Endothelial cell of umbilical vein (primary cell): ENCODE measurements around the gene CPD. TPM values are rescaled to one million over a fixed set of nuclear protein-coding genes. Genes with fewer than 3 reads are reported as not detected.

Experiments
- BruUV-seq: library from RNA; stranded (reverse); fragments of 400-500 nt; replicated peaks from 2 replicates; lab custom pipeline; 2021; lab: Mats Ljungman, UMichigan
- CTCF ChIA-PET: fragments of 300-600, 350-600 bp; sonication (Branson Sonifier 250); formaldehyde crosslinking; loops from one replicate; lab custom pipeline; 2021; ENCODE audit warnings: antibody characterized with exemption, inconsistent platforms; lab: Charles Lee
- POLR2A ChIA-PET: fragments of 300-600, 350-600 bp; sonication (Branson Sonifier 250); formaldehyde crosslinking; loops from one replicate; lab custom pipeline; 2021; ENCODE audit warnings: antibody characterized with exemption, inconsistent platforms; lab: Charles Lee
- DNase-seq: peaks from one replicate; pipeline ENCODE4 v3.0.0-alpha.2; 2011; ENCODE audit warnings: low read depth, low spot score
- FAIRE-seq: peaks from 2 replicates; lab custom pipeline; 2011; peaks lifted over from hg19 to GRCh38; lab: Jason Lieb, UNC
- H2AFZ ChIP-seq: 2 replicates; pipeline ENCODE4 v1.6.0; 2012; ENCODE audit warnings: low read depth, low read length, control low read depth, inconsistent platforms
- H3K27ac ChIP-seq: 2 replicates; pipeline ENCODE4 v1.5.1; 2011; ENCODE audit warnings: low read depth, mild to moderate bottlenecking, control low read depth, low read length, moderate library complexity; ENCODE audit not compliant: insufficient read depth
- H3K27me3 ChIP-seq, 2 experiments: 2 replicates each; pipeline versions ENCODE4 v1.6.0 to v1.6.1; 2011; ENCODE audit warnings: low read length in 2 of 2, mixed read lengths in 1 of 2; ENCODE audit not compliant: control insufficient read depth in 2 of 2, insufficient read depth in 2 of 2
- H3K36me3 ChIP-seq, 2 experiments: 2 replicates in 1 of 2; 3 replicates in 1 of 2; pipeline ENCODE4 v1.5.1; 2011; ENCODE audit warnings: low read length in 2 of 2, mild to moderate bottlenecking in 1 of 2, moderate library complexity in 1 of 2; ENCODE audit not compliant: control insufficient read depth in 2 of 2, insufficient read depth in 2 of 2; ENCODE audit errors: extremely low read depth in 1 of 2
- H3K4me1 ChIP-seq: 3 replicates; pipeline ENCODE4 v1.5.1; 2011; ENCODE audit warnings: mild to moderate bottlenecking, low read length; ENCODE audit not compliant: control insufficient read depth, insufficient read depth; ENCODE audit errors: extremely low read depth
- H3K4me2 ChIP-seq: 2 replicates; pipeline ENCODE4 v1.6.1; 2011; ENCODE audit warnings: low read length, control low read depth, mixed read lengths; ENCODE audit not compliant: insufficient read depth
- H3K4me3 ChIP-seq, 3 experiments: fragments of 200-600 bp in 1 of 3; sonication (generic), shearing (Covaris generic) in 1 of 3; replicated peaks in 1 of 3; 2 replicates each; pipeline ENCODE4 v1.5.1; 2011 to 2016; ENCODE audit warnings: control low read depth in 3 of 3, low read length in 3 of 3, mild to moderate bottlenecking in 2 of 3, inconsistent platforms in 1 of 3, low read depth in 1 of 3, moderate library complexity in 1 of 3; ENCODE audit not compliant: insufficient read depth in 1 of 3
- H3K79me2 ChIP-seq: 2 replicates; pipeline ENCODE4 v1.6.0; 2012; ENCODE audit warnings: low read length, inconsistent platforms; ENCODE audit not compliant: control insufficient read depth, insufficient read depth
- H3K9ac ChIP-seq: replicated peaks from 2 replicates; pipeline ENCODE3; 2011; ENCODE audit warnings: low read length, control low read depth; ENCODE audit not compliant: insufficient read depth; ENCODE audit errors: extremely low read depth
- H3K9me1 ChIP-seq: replicated peaks from 3 replicates; pipeline ENCODE4 v1.6.0; 2011; ENCODE audit warnings: mild to moderate bottlenecking, low read length; ENCODE audit not compliant: control insufficient read depth, insufficient read depth; ENCODE audit errors: extremely low read depth
- H3K9me3 ChIP-seq: replicated peaks from 2 replicates; pipeline ENCODE4 v1.5.1; 2012; ENCODE audit warnings: low read length, inconsistent platforms; ENCODE audit not compliant: control insufficient read depth, insufficient read depth
- H4K20me1 ChIP-seq: replicated peaks from 2 replicates; pipeline ENCODE3; 2011; ENCODE audit warnings: mild to moderate bottlenecking, low read length; ENCODE audit not compliant: control insufficient read depth, insufficient read depth; ENCODE audit errors: extremely low read depth
- CTCF ChIP-seq, 2 donors: IDR thresholded peaks; 1 replicate in 1 of 2; 2 replicates in 1 of 2; pipeline ENCODE4 v1.5.1; 2011; ENCODE audit warnings: low read length in 2 of 2, mild to moderate bottlenecking in 2 of 2, moderate library complexity in 2 of 2, control low read depth in 1 of 2, inconsistent platforms in 1 of 2, low read depth in 1 of 2; ENCODE audit not compliant: insufficient read depth in 1 of 2; ENCODE audit errors: extremely low read depth in 1 of 2
- EZH2 ChIP-seq: IDR thresholded peaks from 2 replicates; pipeline ENCODE4 v1.6.1; 2012; ENCODE audit warnings: borderline replicate concordance, low read depth, mild to moderate bottlenecking, moderate library complexity, low read length, inconsistent platforms; ENCODE audit not compliant: severe bottlenecking
- FOS ChIP-seq: IDR thresholded peaks from 2 replicates; pipeline ENCODE4 v1.6.1; 2011; ENCODE audit warnings: mild to moderate bottlenecking, low read length, moderate library complexity, borderline replicate concordance; ENCODE audit not compliant: insufficient read depth
- GATA2 ChIP-seq: IDR thresholded peaks from 2 replicates; pipeline ENCODE4 v1.7.0; 2011; ENCODE audit warnings: low read depth, mild to moderate bottlenecking, moderate library complexity, mixed read lengths, low read length; ENCODE audit not compliant: insufficient read length, insufficient read depth
- JUN ChIP-seq: IDR thresholded peaks from 2 replicates; pipeline ENCODE4 v1.6.1; 2011; ENCODE audit warnings: borderline replicate concordance, low read depth; ENCODE audit not compliant: insufficient read length, insufficient read depth
- MAX ChIP-seq: IDR thresholded peaks from 2 replicates; pipeline ENCODE4 v1.6.1; 2011; ENCODE audit not compliant: insufficient read depth, insufficient read length
- MYC ChIP-seq: IDR thresholded peaks from one replicate; pipeline ENCODE4 v1.6.1; 2011; ENCODE audit warnings: mild to moderate bottlenecking, low read depth, low read length
- POLR2A ChIP-seq: IDR thresholded peaks from 2 replicates; pipeline ENCODE4 v1.6.1; 2012; ENCODE audit warnings: low read depth, mild to moderate bottlenecking, control low read depth, low read length
- POLR2AphosphoS5 ChIP-seq: IDR thresholded peaks from 2 replicates; pipeline ENCODE4 v1.6.1; 2012; ENCODE audit warnings: low read depth, mild to moderate bottlenecking, control low read depth, low read length, moderate library complexity; ENCODE audit not compliant: insufficient read depth
- dilution Hi-C: fragments of 300-500 bp; cut with MboI; formaldehyde crosslinking; loops from one replicate; pipeline ENCODE4 v1.15.0; 2019; ENCODE audit warnings: low sequenced_read_pairs; ENCODE audit not compliant: extremely low pct_ligation_motif_present
- intact Hi-C: fragments of 100-400 bp; cut with micrococcal nuclease; formaldehyde crosslinking; loops from one replicate; pipeline ENCODE4 v1.10.0; 2022
- polyA plus RNA-seq, 4 experiments: library from polyadenylated mRNA; depleted of rRNA in 3 of 4; stranded (reverse) in 3 of 4; unstranded in 1 of 4; fragments of >200 nt; gene quantifications; 2 replicates each; pipeline versions ENCODE4 v1.2.1 to v1.2.3, GENCODE V29; 2011 to 2012; ENCODE audit warnings: missing spikeins in 1 of 4
- total RNA-seq: library from RNA; stranded (reverse); gene quantifications from 2 replicates; pipeline ENCODE4 v1.2.3, GENCODE V29; 2021

CPD gene
- total and polyA plus RNA-seq, 2 donors (not counting 3 experiments of a cell fraction or from before 2014, with no cell fraction given), result 18.3 to 63.6 TPM

GRCh38 chr17:30343796-30344195 is 34.9 kb upstream of the CPD start:
- FAIRE-seq, result no peak
- Histone ChIP-seq H3K9ac (no peak overlapping the region), H3K9me3 (no peaks in the 10 kb centered on the region), H3K27me3 (no peaks in the 10 kb centered on the region), H3K27ac (no peak overlapping the region), H3K4me3 (no peak overlapping the region), H2AFZ (no peak overlapping the region), H3K36me3 (no peaks in the 10 kb centered on the region), H4K20me1 (no peaks in the 10 kb centered on the region), H3K4me1 (peaks cover 26% of the 10 kb centered on the region), H3K4me2 (no peak overlapping the region), H3K79me2 (no peaks in the 10 kb centered on the region), H3K9me1 (no peaks in the 10 kb centered on the region)
- CTCF ChIA-PET, result interaction anchor here (1.5 kb wide), 1 partner anchor 9 kb away, joined by 4 read pairs; no protein-coding TSS in a partner anchor
- intact Hi-C loops (loop anchor here (5.0 kb wide), 1 partner anchor 374 kb away; no protein-coding TSS in a partner anchor), dilution Hi-C loops (no loop called here)
- no peak for TF ChIP-seq EZH2
- no peak for TF ChIP-seq JUN
- TF ChIP-seq GATA2, result no peak
- TF ChIP-seq MYC, result no peak
- TF ChIP-seq POLR2AphosphoS5, result no peak
- no peak for TF ChIP-seq POLR2A
- TF ChIP-seq FOS, result no peak
- no peak for TF ChIP-seq MAX
- no peak for TF ChIP-seq CTCF (IDR thresholded peaks at IDR 0.05; ENCODE audit: extremely low read depth in 1 of 2, insufficient read depth in 1 of 2, low read depth in 1 of 2, low read length in 2 of 2)
- DNase-seq, result no peak
- BruUV-seq, result no TSS peak
- POLR2A ChIA-PET, result no interaction called here
